Fibroblast of peridontal ligament (primary cell): Measurements from ENCODE around the gene MYRF.
A peak's percentile ranks its signal among the peaks of the same experiment; 100 is the strongest.

Experiments
- DNase-seq: peaks from one replicate; pipeline ENCODE4 v3.0.0-alpha.2; 2010; ENCODE audit errors: extremely low read depth

Gene MYRF

DNA sequence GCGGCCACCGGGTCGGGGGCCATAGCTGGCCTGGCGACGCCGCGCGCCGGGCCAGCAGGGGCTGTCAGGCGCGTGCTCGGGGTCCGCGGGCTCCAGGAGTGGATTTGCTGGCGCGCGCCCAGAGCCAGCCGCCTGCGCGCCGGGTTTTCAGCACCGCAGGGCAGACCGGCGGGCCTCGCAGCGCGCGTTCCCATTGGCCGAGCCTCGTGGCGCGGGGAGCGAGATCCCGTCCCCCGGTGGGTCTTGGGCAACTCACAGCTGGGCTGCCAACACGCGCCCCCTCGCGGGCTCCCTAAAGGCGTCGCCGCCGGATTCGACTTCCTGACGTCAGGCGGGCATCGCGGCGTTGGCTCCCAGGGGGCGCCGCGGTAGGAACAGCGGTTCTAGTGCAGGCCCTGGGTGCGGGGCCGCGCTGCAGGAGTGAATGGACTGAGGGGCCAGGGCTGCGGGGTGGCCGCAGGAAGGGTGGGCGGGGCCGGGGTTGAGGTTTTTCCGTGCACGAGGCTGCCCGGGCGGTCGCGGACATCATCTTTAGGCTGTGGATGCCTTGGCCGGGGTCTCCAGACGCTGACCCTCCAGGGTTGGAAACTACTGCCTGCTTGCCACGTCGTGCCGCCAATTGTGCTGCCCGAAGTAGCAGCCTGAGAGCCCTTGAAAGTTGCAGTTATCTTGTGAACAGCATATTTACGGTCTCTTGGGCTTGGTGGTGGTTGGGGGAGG, 64.5 kb downstream of the MYRF start, which contains the start of gene FADS1:
Gene FADS1 (minus strand): TSS at position 268 of the 720 bp plus-strand sequence. CDS start 74 bp downstream, at position 194.
- DNase-seq: peak; percentile 91

DNA sequence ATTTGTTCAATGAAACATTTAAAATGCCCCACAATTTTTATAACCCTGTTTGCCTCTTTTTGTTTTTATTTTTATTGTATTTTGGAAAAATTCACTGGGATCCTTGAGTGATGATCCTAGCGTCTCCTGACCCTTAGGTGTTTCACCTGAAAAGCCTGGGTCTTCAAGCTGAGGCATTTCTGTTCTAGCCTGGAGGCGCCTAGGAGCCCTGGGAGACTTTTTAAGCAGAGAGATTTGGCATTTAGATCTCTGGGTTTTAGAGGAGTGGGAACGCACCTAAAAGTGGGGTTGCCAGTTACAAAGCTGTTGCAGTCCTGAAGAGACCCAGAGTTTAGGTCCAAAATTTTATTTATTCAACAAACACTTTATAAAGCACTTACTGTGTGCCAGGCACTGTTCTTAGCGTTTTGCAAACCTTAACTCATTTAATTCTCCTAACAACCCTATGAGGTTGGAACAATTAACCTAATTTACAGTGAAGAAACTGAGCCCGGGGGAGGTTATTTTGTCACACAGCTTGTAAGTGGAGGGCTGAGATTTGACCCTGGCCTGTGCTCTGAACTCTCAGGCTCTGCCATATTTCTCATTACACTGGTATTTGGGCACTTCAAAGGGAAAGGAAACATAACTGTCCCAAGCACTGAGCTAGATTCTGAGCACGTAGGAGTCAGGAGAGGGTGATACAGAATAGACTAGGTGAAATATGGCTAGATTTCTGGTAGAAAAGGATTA, 65.2 kb downstream of the MYRF start:
- DNase-seq: no peak

DNA sequence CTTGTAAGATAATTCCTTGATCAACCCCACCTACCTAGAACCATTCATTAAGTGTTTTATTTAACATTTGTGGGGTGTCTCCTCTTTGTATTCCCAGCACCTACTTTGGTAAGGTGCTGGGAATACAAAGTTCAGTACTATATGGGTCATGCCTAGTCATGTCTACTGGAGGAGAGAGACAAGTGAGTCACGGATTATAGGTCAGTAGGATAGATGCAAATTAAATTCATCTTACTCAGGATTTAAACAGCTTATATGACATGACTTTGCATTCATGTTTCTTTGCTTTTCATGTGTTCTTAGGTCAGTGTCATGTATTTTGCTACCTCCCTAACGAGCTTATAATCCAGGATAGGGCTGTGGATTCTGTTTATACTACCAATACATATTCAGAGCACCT, 67.7 kb downstream of the MYRF start:
- DNase-seq: peak; percentile 59

DNA sequence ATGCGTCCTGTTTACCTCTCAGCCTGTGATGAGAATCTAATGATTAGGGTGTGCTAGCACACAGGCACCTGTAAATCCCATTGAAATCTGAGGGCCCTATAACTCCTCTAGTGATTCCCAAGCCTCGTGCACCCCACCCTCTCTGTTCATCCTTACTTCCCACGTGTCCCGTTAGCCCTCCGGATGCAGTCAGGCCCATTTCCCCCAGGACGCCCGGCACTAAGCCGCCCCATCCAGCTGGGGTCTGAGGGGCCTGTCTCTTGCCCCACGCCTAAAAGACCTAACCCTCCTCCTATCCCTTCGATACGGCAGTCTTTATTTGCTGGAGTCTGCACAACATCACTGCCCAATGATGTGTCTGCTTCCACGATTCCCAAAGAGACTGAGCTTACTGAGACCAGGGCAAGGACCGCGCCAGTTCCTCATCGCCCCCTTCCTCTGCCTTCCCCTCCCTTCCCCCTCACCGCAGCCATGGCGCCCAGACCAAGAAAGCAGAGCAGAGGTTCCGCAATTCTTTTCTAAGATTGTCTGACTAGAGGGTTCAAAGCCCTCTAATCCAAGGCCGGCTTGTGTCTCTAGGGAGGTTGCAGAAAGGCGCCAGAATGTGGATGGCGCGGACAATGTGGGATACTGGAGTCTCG, 74.6 kb downstream of the MYRF start:
- no peak for DNase-seq

DNA sequence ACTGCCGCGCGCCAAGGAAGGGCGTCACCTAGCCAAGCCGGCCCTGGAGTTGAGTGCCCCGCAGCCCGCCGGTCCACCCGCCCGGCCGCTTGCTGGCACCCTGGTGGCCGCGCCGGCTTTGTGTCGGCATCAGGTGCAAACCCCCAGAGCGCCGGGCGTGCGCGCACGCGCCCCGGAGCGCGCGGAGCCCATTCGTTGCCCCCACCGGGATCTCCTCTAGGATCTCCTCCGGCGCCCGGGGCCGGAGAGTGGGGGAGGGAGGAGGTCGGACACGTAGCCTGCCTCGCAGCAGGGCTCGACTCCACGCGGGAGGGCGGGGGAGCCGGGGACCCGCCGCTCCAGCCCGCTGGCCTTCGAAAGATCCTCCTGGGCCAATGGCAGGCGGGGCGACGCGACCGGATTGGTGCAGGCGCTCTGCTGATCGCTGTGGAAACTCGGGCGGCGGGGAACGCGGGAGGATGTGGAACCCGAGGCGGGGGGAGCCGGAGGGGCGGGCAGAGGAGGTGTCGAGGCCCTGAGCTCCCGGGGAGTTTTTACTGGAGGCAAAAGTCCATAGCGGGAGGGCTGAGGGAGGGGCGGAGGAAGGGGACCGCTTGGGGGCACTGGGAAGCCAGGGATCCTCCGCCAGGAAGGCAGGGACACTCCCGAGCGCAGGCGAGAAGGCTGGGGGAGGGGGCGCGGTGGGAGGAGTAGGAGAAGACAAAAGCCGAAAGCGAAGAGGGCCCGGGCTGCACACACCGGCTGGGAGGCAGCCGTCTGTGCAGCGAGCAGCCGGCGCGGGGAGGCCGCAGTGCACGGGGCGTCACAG, 75.3 kb downstream of the MYRF start, which contains the start of gene FADS2:
Gene FADS2 (plus strand): TSS at position 730 of the 808 bp plus-strand sequence. CDS start 91 bp downstream, outside the sequence.
- peak; percentile 91 for DNase-seq

DNA sequence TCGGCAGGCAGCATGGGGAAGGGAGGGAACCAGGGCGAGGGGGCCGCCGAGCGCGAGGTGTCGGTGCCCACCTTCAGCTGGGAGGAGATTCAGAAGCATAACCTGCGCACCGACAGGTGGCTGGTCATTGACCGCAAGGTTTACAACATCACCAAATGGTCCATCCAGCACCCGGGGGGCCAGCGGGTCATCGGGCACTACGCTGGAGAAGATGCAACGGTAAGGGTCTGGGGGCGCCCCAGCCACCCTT, 75.9 kb downstream of the MYRF start:
- no peak for DNase-seq

DNA sequence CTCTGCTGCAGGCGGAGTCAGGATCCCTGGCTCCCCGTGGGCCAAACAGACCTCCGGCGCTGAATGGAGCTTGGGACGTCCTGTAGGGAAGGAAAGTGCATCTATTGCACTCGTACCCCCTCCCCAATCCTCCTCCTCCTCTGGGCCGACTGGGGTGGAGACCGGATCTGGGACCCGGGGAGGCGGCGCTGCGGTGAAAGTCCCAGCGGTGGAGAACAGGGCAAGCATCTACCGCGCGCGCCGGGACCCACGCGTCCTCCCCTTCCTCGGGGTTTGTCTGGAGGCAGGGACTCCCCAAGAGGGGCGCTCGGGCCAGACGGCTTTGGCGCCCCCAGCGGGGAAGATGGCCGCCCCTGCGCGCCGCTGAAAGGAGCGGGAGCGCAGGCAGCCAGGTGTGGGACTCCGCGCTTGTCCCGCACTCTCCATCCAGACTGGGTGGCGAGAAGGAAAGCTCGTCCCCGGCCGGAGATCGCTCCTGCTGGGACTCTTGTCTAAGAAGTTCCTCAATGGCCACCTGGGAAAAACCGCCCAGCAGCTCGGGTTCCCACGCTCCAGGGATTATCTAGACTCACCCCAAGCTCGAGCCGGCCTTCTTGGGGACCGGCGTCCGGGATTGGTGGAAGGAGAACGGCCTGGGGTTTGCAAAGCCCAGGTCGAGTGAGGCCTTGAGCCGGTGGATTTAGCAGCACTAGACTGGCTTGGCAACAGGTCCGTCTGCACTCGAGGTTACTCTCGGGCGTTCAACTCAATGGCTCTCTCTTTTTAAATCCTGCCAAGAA, 76.4 kb downstream of the MYRF start:
- DNase-seq: peak; percentile 17

DNA sequence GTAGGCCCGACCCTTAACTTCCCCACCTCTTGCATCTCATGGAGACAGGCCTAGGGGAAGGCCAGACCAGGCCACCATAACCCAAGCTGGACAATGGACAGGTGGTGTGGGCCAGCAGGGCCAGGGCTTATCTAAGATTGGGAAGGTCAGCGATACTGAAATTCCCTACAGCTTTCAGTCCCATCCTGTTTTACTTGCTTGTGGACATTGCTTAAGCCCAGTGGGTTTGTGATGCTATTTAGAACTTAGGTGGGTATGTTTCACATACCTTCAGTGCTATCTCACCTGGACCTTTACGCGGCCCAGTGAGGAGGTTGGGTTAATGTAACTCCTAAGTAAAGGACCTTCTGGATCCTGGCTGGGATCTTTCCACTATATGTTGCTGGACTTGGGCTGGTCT, 77.4 kb downstream of the MYRF start:
- DNase-seq: no peak

DNA sequence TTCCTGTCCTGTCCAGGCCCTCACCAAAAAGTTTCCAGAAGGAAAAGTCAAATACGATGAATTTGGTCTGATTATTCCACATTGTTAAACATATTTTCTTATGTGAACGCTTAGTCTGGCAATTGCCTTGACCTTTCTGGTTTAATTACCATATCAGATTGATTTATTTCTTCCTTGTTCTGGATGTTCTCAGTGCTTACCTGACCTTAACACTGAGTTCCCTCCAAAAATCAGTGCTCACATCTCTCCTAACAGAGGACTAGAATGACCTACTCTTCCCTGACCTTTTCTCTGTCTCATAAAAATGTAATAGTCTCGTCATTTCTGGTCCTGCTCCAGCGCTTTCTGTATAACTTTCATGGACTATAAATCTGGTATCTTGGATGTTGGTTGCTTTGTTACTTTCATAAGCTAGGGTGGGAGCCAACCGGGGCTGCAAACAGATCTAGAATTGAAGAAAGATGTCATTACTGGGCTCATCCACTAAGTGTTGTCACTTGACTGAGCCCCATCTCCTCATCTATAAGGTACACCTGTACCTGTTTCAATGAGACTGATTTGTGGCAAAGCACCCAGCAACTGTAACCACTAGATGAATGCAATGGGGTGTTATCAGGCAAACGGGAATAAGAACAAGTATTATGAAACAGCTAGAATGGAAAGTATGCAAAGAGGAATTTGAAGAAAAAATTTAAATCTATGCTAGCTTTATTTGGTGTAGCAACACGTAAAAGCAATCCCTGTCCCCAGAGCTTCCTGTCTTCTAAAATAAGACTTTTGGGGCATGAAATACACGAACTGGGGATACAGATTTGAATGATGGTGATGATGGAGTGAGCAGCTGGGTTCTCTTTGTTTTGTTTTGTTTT, 78.0 kb downstream of the MYRF start:
- DNase-seq: peak; percentile 48

DNA sequence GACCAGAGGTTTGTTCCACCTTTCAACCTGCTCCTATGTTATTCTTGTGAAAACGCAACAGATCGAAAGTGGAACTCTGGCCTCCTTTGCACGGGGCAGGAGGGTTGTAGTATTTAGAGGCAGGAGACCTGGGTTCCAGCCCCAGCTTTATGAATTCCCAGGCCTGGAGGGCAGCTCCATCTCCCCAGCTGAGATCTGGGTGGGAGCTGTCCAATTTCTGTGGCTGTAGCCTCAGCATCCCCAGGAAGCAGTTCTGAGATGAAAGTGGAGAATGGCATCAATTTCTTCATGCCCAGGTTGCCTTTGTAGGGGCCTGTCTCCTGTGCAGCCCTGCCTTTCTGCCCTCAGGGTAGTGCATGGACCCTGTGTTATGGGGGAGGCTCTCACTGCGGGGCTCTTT, 79.8 kb downstream of the MYRF start:
- no peak for DNase-seq

DNA sequence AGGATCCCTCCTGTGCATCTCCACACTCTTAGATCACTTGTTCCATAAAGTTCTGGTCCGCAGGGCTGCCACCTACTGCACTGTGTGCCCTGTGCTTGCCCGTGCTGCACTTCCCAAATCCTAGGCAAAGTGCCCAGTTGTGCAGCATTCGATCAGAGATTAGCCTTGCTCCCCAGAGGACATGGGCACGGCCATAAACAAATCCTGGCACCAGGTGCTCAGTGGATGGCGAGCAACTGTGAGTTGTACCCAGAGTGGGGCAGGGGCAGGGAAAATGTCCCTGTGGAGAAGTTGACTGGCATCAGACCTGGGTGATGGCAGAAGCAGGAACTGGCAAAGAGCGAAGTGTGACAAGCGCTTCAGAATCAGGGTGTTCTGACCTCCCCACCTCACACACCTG, 80.3 kb downstream of the MYRF start:
- no peak for DNase-seq

DNA sequence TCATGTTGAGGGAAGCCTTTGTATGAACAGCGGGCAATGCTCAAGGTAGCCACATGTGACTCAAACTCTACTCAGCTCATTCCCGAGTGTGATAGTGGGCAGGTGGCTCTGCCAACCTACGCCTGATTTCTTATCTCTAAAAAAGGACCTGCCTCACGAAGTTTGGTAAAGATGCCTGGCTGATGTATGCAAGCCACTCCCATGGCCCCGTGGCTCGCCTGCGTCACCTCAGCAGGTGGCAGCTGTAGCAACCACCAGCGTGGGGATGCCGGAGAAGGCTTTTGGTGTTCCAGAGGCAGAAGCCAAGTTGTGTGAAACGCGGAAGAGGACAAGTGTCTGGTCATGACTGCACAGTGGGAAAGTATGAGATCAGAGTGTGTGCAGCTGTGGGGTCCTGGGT, 81.0 kb downstream of the MYRF start:
- DNase-seq: no peak

DNA sequence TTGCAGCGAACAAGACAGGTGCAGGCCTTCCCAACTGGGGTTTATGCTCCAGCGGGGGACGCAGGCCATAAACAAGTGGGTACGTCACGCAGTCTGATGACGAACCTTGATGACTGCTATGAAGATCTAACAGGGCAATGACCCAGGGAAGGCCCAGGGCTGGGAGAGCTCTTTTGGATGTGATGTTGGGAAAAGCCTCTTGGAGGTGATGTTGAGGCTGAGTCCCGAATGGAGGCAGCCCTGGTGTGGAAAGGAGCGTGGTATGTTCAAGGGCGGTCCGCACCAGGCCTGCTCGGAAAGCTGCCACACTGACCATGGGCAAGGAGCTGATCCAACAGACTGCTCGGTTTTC, 81.5 kb downstream of the MYRF start:
- no peak for DNase-seq

DNA sequence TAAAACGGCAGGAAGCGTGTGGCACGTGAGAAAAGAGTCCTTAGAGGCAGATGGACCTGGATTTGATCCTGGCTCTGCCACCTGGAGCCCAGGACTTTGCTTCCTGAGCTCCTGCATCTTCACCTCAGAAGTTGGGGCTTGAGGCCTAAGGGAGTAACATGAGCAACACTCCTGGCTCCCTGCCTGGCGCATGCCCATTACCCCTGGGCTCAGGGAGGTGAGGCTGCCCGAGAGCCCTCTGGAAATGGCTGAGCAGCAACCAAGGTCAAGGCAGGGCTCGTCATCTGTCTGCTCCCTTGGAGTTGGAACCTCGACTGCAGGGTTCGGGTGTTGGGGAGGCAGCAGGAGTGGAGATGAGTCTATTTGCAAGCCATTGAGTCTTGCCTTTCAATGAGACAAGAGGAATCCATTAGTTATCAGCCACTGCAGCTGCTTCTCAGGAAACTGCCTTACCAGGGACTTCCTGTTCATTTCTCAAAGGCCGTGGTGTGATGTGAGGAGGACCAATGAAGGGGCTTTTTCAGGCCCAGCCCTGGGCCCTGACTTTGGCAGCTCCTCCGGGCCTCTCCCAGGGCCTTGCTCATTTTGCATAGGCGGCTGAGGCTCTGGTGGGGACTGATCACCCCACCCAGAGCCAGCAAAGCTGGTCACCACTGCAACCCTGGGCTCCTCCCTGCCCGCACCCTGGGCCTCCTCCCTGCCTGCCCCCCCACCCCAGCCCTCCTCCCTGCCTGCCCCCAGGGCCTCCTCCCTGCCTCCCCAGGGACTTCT, 82.0 kb downstream of the MYRF start:
- DNase-seq: peak; percentile 53

DNA sequence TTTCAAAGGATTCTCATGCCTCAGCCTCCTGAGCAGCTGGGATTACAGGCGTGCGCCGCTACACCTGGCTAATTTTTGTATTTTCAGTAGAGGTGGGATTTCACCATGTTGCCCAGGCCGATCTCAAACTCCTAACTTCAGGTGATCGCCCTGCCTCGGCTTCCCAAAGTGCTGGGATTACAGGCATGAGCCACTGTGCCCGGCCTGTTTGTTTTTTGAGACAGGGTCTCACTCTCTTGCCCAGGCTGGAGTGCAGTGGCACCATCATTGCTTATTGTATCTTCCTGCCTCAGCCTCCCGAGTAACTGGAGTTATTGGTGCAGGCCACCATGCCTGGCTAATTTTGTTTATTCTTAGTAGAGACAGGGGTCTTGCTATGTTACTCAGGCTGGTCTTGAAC, 83.8 kb downstream of the MYRF start:
- no peak for DNase-seq

DNA sequence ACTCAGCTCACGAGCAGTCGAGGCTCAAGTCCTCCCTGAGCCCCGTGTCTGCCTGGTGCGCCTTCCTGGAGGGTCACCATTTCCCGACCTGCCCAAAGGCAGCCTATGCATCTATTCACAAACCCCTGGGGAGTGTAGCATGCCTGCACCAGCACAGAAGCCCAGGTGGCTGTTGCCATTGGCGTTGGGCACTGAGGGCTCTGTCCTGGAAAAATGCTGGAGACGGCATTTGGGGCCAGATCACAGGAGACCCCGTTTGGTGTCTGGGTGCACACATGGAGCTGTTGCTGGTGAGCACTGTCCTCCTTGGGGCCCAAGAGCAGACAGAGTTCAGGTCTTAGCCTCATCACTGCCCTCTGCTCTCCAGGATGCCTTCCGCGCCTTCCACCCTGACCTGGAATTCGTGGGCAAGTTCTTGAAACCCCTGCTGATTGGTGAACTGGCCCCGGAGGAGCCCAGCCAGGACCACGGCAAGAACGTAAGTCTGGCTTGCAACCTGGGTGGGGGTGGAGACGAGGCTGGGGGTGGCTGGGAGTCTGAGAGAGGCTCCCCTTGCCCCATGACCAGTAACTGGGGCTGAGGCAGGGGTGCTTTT, 85.1 kb downstream of the MYRF start:
- DNase-seq: no peak
